GM19043 (cell line): ENCODE results near the gene VPS54.
"Not testable (repeated sequence)": the region's sequence is repeated elsewhere in the genome, so short reads cannot be mapped to it uniquely, and the experiment has no call there.

ENCODE experiments used
- ATAC-seq: cut with Tn5 transposase; IDR thresholded peaks from one replicate; pipeline ENCODE4 v1.9.1; 2021; ENCODE audit warnings: low read depth; ENCODE audit not compliant: unreplicated experiment

Gene VPS54

DNA sequence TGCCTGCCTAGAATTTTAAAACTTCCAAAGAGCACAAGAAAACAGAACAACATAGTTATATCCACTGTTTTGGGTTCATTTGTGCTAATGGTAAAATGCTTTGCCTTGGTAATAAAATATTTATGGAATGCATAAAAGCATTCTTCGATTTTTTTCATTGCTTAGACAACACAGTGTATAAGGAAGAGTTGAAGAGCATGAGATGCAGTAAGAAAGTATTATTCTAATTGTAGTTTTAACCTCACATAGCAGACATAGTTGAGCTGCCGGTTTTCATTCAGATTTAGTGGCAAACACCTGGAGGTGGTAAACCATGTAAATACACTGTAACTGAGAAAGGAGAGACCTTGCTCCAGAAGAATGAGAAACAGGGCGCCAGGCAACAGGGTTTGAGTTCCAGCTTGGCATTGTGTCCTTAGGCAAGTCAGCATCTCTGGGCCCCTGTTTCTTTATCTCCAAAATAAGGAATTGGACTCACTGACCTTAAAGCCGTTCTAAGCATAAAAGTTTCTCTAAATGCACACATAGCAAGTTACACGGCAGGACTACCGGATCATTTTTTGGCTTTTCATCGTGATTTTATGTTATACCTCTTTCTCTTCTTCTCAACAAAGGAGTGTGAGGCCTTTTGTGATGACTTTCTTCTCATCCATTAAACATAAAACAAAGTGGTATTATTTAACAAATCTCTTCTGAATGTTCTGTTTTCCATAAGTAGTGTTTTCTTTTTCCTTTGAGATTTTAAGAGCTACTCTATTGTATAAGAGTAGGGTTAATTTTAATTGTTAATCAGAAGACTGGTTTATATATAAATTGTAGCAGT, 169.6 kb downstream of the VPS54 start:
- no peak for ATAC-seq

DNA sequence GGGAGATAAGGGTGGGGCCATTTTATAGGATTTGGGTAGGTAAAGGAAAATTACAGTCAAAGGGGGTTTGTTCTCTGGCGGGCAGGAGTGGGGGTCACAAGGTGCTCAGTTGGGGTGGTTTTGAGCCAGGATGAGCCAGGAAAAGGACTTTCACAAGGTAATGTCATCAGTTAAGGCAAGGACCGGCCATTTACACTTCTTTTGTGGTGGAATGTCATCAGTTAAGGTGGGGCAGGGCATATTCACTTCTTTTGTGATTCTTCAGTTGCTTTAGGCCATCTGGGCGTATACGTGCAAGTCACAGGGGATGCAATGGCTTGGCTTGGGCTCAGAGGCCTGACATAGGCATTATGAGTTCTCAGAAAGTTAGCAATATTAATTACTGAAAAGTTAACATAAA, 171.7 kb downstream of the VPS54 start:
- ATAC-seq = not testable (repeated sequence)

DNA sequence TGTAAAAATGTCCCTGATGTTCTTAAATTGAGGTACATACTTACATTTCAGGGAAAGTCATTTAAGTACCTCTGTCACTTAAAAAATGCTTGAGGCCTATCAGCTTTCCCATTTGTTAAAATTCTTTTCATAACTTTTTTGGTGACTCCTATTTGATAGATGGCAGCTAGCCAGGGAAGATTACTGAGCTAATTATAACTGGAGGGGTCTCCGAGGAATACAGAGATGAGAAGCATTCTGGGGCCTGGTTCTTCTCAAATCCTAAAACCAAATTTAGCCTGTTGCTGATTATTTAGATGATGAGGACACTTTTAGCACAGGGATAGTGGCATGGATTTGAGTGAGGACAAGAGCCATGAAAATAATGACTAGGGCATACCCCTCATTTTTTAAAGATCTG, 172.7 kb downstream of the VPS54 start:
- ATAC-seq = no peak

DNA sequence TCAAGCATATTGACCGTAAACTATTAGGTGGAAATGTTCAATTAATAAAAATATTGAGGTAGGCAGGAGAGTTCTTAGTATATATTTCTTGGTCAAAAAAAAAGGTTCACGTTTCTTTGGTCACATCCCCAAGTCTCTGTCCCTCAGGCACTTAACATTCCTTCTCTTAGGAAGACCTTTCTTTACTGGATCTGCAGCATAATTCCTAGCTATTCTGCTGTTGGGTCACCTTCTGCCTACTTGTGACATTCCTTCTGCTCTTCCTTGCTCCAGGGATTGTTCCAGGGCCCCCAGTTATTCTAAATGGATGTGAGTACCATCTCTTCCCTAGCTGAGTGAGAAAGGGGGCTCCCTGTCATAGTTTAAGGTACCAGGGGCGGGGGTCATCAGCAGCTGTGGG, 173.4 kb downstream of the VPS54 start:
- ATAC-seq = no peak

DNA sequence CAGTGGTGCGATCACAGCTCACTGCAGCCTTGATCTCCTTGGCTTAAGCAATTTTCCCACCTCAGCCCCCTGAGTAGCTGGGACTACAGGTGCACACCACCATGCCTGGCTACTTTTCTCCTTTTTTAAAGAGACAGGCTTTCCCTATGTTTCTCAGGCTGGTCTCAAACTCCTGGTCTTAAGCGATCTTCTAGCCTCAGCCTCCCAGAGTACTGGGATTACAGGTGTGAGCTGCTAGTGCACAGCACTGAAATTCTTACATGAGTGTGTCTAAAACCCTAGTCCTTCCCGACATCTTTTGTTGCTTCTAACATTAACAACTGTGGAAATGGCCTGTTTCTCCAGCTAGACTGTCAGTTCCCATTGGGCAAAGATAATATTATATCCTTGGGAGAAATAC, 174.6 kb downstream of the VPS54 start:
- no peak for ATAC-seq

DNA sequence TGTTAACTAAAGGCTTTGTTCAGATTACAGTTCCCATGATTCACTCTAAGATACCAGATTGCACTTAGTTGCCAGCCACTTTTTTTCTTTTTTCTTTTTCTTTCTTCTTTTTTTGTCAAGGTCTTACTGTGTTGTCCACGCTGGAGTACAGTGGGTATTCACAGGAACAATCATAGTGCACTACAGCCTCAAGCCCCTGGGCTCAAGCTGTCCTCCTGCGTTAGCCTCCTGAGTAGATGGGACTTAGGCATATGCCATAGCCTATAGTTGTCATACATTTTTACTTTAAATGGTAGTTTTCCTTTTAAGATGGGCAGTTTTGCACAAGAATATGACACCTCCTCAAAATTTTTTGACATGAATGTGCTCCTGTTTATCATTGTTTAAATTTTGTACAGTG, 175.4 kb downstream of the VPS54 start:
- no peak for ATAC-seq

DNA sequence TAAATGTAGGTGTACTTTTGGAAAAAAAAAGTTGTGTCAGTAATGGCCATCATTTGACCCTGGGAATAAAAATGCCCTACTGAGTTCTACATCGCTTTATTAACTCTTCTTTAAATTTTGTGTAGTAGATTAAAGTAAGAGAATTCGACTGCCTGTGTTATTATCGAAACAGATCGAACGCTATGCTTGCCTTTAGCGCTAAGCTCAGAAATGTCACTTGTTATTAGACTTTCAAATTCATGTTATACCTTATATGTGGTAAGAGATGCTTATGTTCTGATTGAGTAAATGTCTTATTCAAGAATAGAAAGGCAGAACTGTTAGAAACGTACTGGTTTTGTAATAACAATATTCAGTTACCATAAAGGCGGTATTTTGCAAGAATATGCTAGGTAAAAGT, 176.1 kb downstream of the VPS54 start:
- ATAC-seq = no peak

DNA sequence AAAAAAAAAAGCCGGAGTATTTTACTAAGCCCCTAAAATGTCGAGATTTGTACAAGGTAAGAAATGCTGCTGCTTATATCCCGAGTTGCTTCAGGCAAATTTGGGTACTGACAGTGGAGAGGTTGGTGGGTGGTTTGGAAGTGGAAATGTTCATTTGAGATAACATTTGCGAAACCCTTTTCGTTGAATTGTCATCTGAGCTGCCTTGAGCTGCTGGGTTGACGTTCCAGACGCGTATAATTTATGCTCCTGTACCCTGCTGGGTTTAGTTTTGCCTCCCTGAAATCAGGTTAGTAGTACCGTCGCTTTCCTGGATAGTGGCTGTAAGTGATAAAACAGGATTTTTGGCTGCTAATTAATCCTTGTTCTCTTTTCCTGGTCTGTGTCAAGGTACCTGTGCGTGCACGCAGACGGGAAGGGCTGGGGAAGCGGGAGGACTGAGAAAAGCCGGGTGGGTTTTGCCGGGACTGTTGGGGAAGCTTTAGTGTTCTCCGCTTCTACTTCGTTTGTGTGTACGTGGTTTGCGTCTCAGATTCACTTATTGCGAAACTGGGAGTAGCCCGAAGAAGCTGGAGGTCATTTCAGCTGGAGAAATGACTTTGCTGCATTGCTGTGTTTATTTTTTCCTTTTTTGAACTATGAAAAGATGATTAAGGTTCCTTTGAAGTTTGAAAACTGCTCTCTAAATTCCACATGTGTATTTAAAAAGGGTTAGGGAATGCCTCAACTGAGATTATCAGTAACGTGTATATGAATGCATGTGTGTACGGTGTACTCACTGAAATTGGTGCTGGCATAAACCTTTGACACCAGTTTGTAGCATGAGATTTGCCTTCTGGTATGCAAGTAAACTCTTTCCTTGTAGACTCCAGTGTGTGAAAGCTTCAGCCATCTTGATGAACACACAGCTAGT, 176.8 kb downstream of the VPS54 start:
- no peak for ATAC-seq
